WTC11 (cell line): ENCODE results near the gene DEPDC5.

Experiments used
- NFE2L1 ChIP-seq: sonication (generic); formaldehyde crosslinking; IDR thresholded peaks from 2 replicates; pipeline ENCODE4 v1.8.1; 2023; ENCODE audit warnings: missing genetic modification reagents
- SMAD3 ChIP-seq: sonication (generic); formaldehyde crosslinking; IDR thresholded peaks from 2 replicates; pipeline ENCODE4 v1.8.0; 2022; ENCODE audit warnings: missing genetic modification reagents, mild to moderate bottlenecking, borderline replicate concordance

GRCh38 chr22:31773416-31773815 is 19.6 kb downstream of the DEPDC5 start:
- TF ChIP-seq SMAD3: no peak
- TF ChIP-seq NFE2L1: no peak
